HG02588 (cell line): Measurements from ENCODE around the gene NR2E3.
A peak's percentile ranks its signal among the peaks of the same experiment; 100 is the strongest.

ENCODE experiments used
- ATAC-seq: cut with Tn5 transposase; IDR thresholded peaks from one replicate; pipeline ENCODE4 v1.9.1; 2021; ENCODE audit warnings: mild to moderate bottlenecking, moderate library complexity; ENCODE audit not compliant: unreplicated experiment

NR2E3 gene

GRCh38 chr15:71810256-71811035, at the start of gene NR2E3:
TSS of gene NR2E3 (plus strand) at chr15:71810554. CDS start at chr15:71810744, 190 bp downstream.
- ATAC-seq: no peak

- no peak for ATAC-seq
These were observed 49.5 kb upstream of the NR2E3 start for GRCh38 chr15:71760852-71761251.

GRCh38 chr15:71761649-71762048, 48.7 kb upstream of the NR2E3 start:
- no peak for ATAC-seq

GRCh38 chr15:71768184-71768583, 42.2 kb upstream of the NR2E3 start:
- no peak for ATAC-seq

GRCh38 chr15:71773206-71773859, 37.0 kb upstream of the NR2E3 start:
- ATAC-seq: no peak

- ATAC-seq: no peak
These were observed 34.5 kb upstream of the NR2E3 start for GRCh38 chr15:71775856-71776255.

- ATAC-seq: no peak
These were observed 34.0 kb upstream of the NR2E3 start for GRCh38 chr15:71776304-71776703.

GRCh38 chr15:71777216-71777943, 33.0 kb upstream of the NR2E3 start:
- ATAC-seq: no peak

- ATAC-seq: no peak
These were observed 31.1 kb upstream of the NR2E3 start for GRCh38 chr15:71779073-71779797.

- no peak for ATAC-seq
These were observed 30.0 kb upstream of the NR2E3 start for GRCh38 chr15:71780115-71780976.

- peak; percentile 49 for ATAC-seq
These were observed 29.0 kb upstream of the NR2E3 start for GRCh38 chr15:71781179-71781964.

GRCh38 chr15:71781965-71782265, 28.4 kb upstream of the NR2E3 start:
- ATAC-seq: no peak

- no peak for ATAC-seq
These were observed 27.8 kb upstream of the NR2E3 start for GRCh38 chr15:71782422-71783165.

- ATAC-seq: no peak
These were observed 25.6 kb upstream of the NR2E3 start for GRCh38 chr15:71784719-71785118.

GRCh38 chr15:71785996-71786395, 24.4 kb upstream of the NR2E3 start:
- no peak for ATAC-seq

- no peak for ATAC-seq
These were observed 23.7 kb upstream of the NR2E3 start for GRCh38 chr15:71786673-71787072.

- no peak for ATAC-seq
These were observed 21.4 kb upstream of the NR2E3 start for GRCh38 chr15:71788646-71789579.

- ATAC-seq: no peak
These were observed 20.7 kb upstream of the NR2E3 start for GRCh38 chr15:71789616-71790015.
